T47D (cell line): ENCODE data around the gene CHRNA1.

Experiments
- DNase-seq, 2 experiments: peaks; one replicate each; pipeline versions ENCODE4 v3.0.0 to v3.0.0-alpha.2; 2011 to 2012; ENCODE audit warnings: low read depth in 1 of 2, low spot score in 1 of 2
- JUND ChIP-seq: IDR thresholded peaks from 2 replicates; pipeline ENCODE4 v1.6.1; 2012; ENCODE audit warnings: low read depth
- in situ Hi-C: cut with HindIII; loops from 2 replicates; pipeline ENCODE4 v1.10.0; 2016; ENCODE audit warnings: low sequenced_read_pairs, low pct_unique_long_range_greater_than_20kb

Gene CHRNA1

GRCh38 chr2:174791020-174791419 lies 26.7 kb upstream of the CHRNA1 start:
- in situ Hi-C loops = no loop called here
- no peak for DNase-seq
- TF ChIP-seq JUND = no peak

GRCh38 chr2:174789001-174789400 lies 24.7 kb upstream of the CHRNA1 start:
- in situ Hi-C loops = no loop called here
- no peak for TF ChIP-seq JUND
- no peak for DNase-seq

- TF ChIP-seq JUND = no peak
- DNase-seq = no peak
- in situ Hi-C loops = no loop called here
These were observed 24.1 kb upstream of the CHRNA1 start for GRCh38 chr2:174788291-174788929.

GRCh38 chr2:174787487-174788205 lies 23.4 kb upstream of the CHRNA1 start:
- no peak for DNase-seq
- no peak for TF ChIP-seq JUND
- in situ Hi-C loops = no loop called here

DNA sequence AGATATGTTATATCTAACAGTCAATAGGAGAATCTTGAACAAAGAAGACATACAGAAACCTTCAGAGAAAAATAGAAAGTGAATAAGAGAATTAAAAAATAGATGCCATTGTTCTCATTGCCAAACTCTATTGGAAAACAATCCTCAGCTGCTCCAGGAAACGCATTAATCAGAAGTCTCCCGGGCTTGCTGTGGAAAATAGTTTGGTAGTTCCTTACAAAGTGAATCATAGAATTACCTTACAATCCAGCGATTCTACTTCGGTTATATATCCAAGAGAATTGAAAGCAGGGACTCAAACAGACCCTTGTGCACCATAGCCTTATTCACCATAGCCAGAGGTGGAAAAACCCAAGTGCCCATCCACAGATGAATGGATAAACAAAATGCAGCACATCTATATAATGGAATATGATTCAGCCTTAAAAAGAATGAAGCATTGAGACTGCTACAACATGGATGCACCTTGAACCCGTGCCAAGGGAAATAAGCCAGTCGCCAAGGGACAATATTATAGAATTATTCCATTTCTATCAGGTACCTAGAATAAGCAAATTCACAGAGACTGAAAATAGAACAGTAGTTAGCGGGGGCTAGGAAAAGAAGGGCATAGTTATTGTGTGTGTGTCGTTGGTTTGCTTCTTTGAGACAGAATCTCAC lies 21.9 kb upstream of the CHRNA1 start:
- no peak for TF ChIP-seq JUND
- DNase-seq = no peak
- in situ Hi-C loops = no loop called here

DNA sequence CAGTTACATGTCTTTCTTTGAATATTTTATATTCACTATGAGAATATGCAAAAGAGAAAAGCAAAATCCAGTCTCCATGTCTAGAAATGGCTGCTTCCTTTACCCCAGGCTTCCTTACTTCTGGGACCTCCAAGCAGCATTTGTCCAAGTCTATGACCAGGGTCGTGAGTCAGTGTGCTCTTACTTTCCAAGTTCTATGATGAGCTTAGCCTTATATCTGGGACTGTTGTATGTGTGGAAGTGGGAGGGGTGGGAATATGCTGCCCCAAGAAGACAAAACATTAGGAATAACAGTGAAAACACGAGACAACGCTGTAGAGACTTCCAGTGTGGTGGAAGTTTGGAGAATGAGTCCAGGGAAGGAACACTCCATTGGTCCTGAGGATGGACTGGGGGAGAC lies 21.2 kb upstream of the CHRNA1 start:
- no peak for DNase-seq
- TF ChIP-seq JUND = no peak
- in situ Hi-C loops = no loop called here

DNA sequence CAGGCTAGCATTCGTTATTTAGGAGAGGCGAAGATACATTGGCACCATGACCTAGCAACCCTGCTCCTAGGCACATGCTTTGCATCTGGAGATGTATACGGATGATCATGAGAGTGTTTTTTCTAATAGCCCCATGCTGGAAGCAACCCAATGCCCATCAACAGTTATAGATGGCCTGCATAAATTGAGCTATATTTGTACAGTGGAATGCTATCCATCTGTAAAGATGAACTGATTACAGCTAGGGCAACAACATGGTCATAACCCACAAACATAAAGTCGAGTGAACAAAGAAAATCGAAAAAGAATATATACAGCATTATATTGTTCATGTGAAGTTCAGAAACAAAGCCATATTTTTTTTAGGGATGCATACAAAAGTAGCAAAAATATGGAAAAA lies 20.6 kb upstream of the CHRNA1 start:
- no peak for DNase-seq
- TF ChIP-seq JUND = no peak
- in situ Hi-C loops = no loop called here

GRCh38 chr2:174784316-174784715 lies 20.0 kb upstream of the CHRNA1 start:
- TF ChIP-seq JUND = no peak

DNA sequence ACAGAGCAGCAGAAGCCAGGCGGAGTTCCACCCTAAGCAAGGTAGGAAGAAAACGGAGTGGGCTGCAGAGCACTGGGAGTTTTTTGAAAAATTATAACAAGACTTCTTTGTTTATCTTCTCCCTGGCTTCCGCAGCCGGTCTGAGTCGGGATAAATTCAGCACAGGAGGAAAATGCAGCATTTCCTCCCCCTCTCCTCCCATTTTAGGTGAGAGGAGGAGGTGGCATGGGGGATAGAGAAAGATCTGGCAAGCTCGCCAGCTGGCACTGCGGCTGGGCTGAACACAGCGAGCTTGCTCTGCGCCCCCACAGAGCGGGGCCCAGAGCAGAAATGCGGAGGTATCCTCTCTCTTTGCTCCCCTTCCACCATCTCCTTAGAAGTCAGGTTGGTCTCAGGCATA lies 17.7 kb upstream of the CHRNA1 start:
- TF ChIP-seq JUND = no peak
- in situ Hi-C loops = no loop called here
- no peak for DNase-seq

More at GRCh38 chr2:174784316-174784715, 20.0 kb upstream of the CHRNA1 start:
- DNase-seq = no peak
- in situ Hi-C loops = no loop called here

DNA sequence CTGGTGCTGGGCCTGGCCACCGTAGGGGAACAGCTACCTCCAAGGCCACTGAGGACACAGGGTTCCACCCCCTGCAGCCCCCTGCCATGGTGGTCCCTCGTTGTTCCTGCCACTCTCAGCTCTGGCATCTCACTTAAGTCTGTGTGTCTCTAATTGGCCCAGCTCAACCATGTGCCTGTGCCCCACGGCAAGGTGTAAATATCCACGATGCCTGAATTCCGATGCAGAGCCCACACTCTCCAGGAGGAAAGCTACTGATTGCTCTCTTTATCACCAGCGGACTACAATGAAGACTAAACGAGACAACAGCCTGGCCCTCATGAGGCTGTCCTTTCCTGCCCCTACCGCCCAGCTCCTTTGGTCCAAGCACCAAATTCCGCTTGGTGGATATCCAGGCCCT lies 17.0 kb upstream of the CHRNA1 start:
- in situ Hi-C loops = no loop called here
- DNase-seq = no peak
- TF ChIP-seq JUND = no peak

- TF ChIP-seq JUND = no peak
- DNase-seq = no peak
These were observed 16.6 kb upstream of the CHRNA1 start for GRCh38 chr2:174780856-174781255.

DNA sequence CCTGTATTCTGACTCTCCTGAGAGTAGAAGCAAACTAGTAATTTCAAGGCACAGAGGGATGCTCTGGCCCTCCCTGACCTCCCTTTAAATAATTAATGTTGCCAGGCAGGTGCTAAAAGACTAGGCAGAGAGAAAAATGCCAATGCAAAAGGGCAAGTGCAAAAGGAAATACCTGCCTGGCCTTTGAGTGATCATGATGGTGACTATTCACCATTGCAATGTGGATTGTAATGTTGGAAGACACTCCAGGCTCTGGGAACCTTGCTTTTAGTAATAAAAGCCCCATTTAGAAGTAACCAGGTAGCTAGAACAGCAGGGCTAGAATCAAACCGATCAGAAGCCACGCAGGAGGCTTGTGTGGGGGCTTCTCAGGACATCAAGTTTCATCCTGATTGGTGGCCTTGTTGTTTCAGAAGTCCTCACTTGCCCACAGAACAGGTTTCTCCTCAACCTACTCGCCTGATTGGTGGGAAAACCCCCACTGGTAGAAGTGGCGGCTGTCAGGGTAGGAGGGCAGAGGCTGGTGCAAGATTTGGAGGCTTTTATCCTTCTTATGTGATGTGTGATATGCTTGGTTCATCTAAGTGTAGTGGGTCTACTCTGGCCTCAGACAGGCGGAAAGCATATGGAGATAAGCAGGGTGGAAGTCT lies 16.0 kb upstream of the CHRNA1 start:
- no peak for DNase-seq
- in situ Hi-C loops = no loop called here

More at GRCh38 chr2:174780856-174781255, 16.6 kb upstream of the CHRNA1 start:
- in situ Hi-C loops = no loop called here

GRCh38 chr2:174779361-174779928 lies 15.2 kb upstream of the CHRNA1 start:
- DNase-seq = no peak
- in situ Hi-C loops = no loop called here
- TF ChIP-seq JUND = no peak

More for the DNA sequence above, 16.0 kb upstream of the CHRNA1 start:
- TF ChIP-seq JUND = no peak
